HG03565 (cell line): Measurements from ENCODE around the gene NR4A3.
A peak's percentile ranks its signal among the peaks of the same experiment; 100 is the strongest.

Experiments
- ATAC-seq: cut with Tn5 transposase; IDR thresholded peaks from one replicate; pipeline ENCODE4 v1.9.1; 2021; ENCODE audit warnings: mild to moderate bottlenecking, moderate library complexity; ENCODE audit not compliant: unreplicated experiment

Gene NR4A3

GRCh38 chr9:99873531-99873930, 51.8 kb downstream of the NR4A3 start:
- no peak for ATAC-seq

GRCh38 chr9:99873943-99874584, 52.4 kb downstream of the NR4A3 start:
- ATAC-seq: no peak

- ATAC-seq: no peak
These were observed 54.5 kb downstream of the NR4A3 start for GRCh38 chr9:99876190-99876589.

- no peak for ATAC-seq
These were observed 57.0 kb downstream of the NR4A3 start for GRCh38 chr9:99878651-99879050.

- ATAC-seq: no peak
These were observed 60.1 kb downstream of the NR4A3 start for GRCh38 chr9:99881769-99882168.

- ATAC-seq: no peak
These were observed 64.1 kb downstream of the NR4A3 start for GRCh38 chr9:99885747-99886146.

- ATAC-seq: no peak
These were observed 67.4 kb downstream of the NR4A3 start for GRCh38 chr9:99889120-99889519.

- no peak for ATAC-seq
These were observed 73.1 kb downstream of the NR4A3 start for GRCh38 chr9:99894826-99895225.

- no peak for ATAC-seq
These were observed 73.8 kb downstream of the NR4A3 start for GRCh38 chr9:99895510-99895909.

- no peak for ATAC-seq
These were observed 74.4 kb downstream of the NR4A3 start for GRCh38 chr9:99896119-99896518.

GRCh38 chr9:99903393-99903792, 81.7 kb downstream of the NR4A3 start:
- ATAC-seq: no peak

GRCh38 chr9:99905833-99906402, 84.2 kb downstream of the NR4A3 start:
- ATAC-seq: no peak

GRCh38 chr9:99906403-99907207, 84.9 kb downstream of the NR4A3 start, which contains the start of gene STX17:
Gene STX17 (plus strand): TSS chr9:99906654. CDS start chr9:99915240, 8,586 bp downstream.
- peak; percentile 71 for ATAC-seq

- no peak for ATAC-seq
These were observed 85.5 kb downstream of the NR4A3 start for GRCh38 chr9:99907208-99907532.

- ATAC-seq: no peak
These were observed 89.9 kb downstream of the NR4A3 start for GRCh38 chr9:99911600-99911999.
